IMR-90 (cell line): ENCODE measurements around the gene ADAMTS12. TPM values are rescaled to one million over a fixed set of nuclear protein-coding genes. Genes with fewer than 3 reads are reported as not detected.

Experiments
- ATAC-seq: fragments of 200-7000 bp; cut with Tn5 transposase; 2 replicates; pipeline ENCODE4 v1.9.1; 2020; ENCODE audit warnings: low read depth, mild to moderate bottlenecking, moderate library complexity
- BruUV-seq: library from RNA; stranded (reverse); fragments of 400-500 nt; replicated peaks from 2 replicates; lab custom pipeline; 2021; lab: Mats Ljungman, UMichigan
- CTCF ChIA-PET: fragments of 300-600 bp; formaldehyde crosslinking; extraction: SDS; loops from one replicate; lab custom pipeline; 2021; ENCODE audit warnings: antibody characterized with exemption; lab: Yijun Ruan, JAX
- POLR2A ChIA-PET: fragments of 300-600 bp; sonication (Branson Sonifier 250); formaldehyde crosslinking; loops from one replicate; lab custom pipeline; 2022; ENCODE audit warnings: antibody characterized with exemption; ENCODE audit not compliant: unreplicated experiment; lab: Charles Lee
- DNase-seq: peaks from one replicate; pipeline ENCODE4 v3.0.0; 2013
- H2AFZ ChIP-seq: replicated peaks from 2 replicates; pipeline ENCODE3; 2013; ENCODE audit warnings: low read length, mild to moderate bottlenecking; ENCODE audit not compliant: poor library complexity
- H2AK5ac ChIP-seq: 2 replicates; pipeline ENCODE4 v1.6.1; 2013; ENCODE audit warnings: low read depth, low read length, inconsistent platforms
- H2AK9ac ChIP-seq: replicated peaks from 2 replicates; pipeline ENCODE3; 2013; ENCODE audit warnings: mild to moderate bottlenecking, low read depth, low read length, moderate library complexity; ENCODE audit not compliant: poor library complexity
- H2BK120ac ChIP-seq: 2 replicates; pipeline ENCODE4 v1.6.1; 2013; ENCODE audit warnings: low read depth, low read length, inconsistent platforms
- H2BK15ac ChIP-seq: 3 replicates; pipeline ENCODE4 v1.6.1; 2013; ENCODE audit warnings: low read depth, low read length, inconsistent platforms
- H2BK20ac ChIP-seq: 2 replicates; pipeline ENCODE4 v1.6.1; 2013; ENCODE audit warnings: low read depth, mild to moderate bottlenecking, inconsistent platforms, low read length, moderate library complexity
- H2BK5ac ChIP-seq: 2 replicates; pipeline ENCODE4 v1.6.1; 2013; ENCODE audit warnings: mild to moderate bottlenecking, low read depth, low read length, inconsistent platforms; ENCODE audit not compliant: poor library complexity, severe bottlenecking
- H3K14ac ChIP-seq: replicated peaks from 2 replicates; pipeline ENCODE4 v1.6.1; 2013; ENCODE audit warnings: low read depth, low read length, inconsistent platforms
- H3K18ac ChIP-seq: 2 replicates; pipeline ENCODE4 v1.6.1; 2013; ENCODE audit warnings: low read depth, low read length, control low read depth
- H3K23ac ChIP-seq: 2 replicates; pipeline ENCODE4 v1.6.1; 2013; ENCODE audit warnings: low read depth, low read length, inconsistent platforms
- H3K27ac ChIP-seq: 2 replicates; pipeline ENCODE4 v1.5.1; 2013; ENCODE audit warnings: mild to moderate bottlenecking, control low read depth, low read length; ENCODE audit not compliant: insufficient read depth
- H3K27me3 ChIP-seq: 2 replicates; pipeline ENCODE4 v1.6.1; 2013; ENCODE audit warnings: low read length; ENCODE audit not compliant: control insufficient read depth, insufficient read depth
- H3K36me3 ChIP-seq: 2 replicates; pipeline ENCODE4 v1.6.1; 2013; ENCODE audit warnings: low read length, mixed read lengths; ENCODE audit not compliant: control insufficient read depth, insufficient read depth
- H3K4ac ChIP-seq: 2 replicates; pipeline ENCODE4 v1.6.1; 2013; ENCODE audit warnings: low read depth, low read length, inconsistent platforms
- H3K4me1 ChIP-seq: 2 replicates; pipeline ENCODE4 v1.6.1; 2013; ENCODE audit warnings: low read length, mixed read lengths; ENCODE audit not compliant: control insufficient read depth, insufficient read depth
- H3K4me2 ChIP-seq: 2 replicates; pipeline ENCODE4 v1.6.1; 2013; ENCODE audit warnings: low read depth, mild to moderate bottlenecking, control low read depth, low read length, moderate library complexity
- H3K4me3 ChIP-seq: 2 replicates; pipeline ENCODE4 v1.5.1; 2013; ENCODE audit warnings: low read depth, mild to moderate bottlenecking, control low read depth, low read length, moderate library complexity; ENCODE audit not compliant: insufficient read depth
- H3K56ac ChIP-seq: 2 replicates; pipeline ENCODE4 v1.6.1; 2013; ENCODE audit warnings: low read length, inconsistent platforms; ENCODE audit not compliant: insufficient read depth; ENCODE audit errors: extremely low read depth
- H3K79me1 ChIP-seq, 2 experiments: 2 replicates each; pipeline ENCODE4 v1.6.1; 2013; ENCODE audit warnings: low read length in 2 of 2, inconsistent platforms in 1 of 2, low read depth in 1 of 2
- H3K9ac ChIP-seq: 2 replicates; pipeline ENCODE4 v1.6.1; 2013; ENCODE audit warnings: low read depth, low read length, control low read depth
- H3K9me1 ChIP-seq: 2 replicates; pipeline ENCODE4 v1.6.1; 2013; ENCODE audit warnings: low read length, inconsistent platforms; ENCODE audit not compliant: insufficient read depth
- H3K9me3 ChIP-seq: 2 replicates; pipeline ENCODE4 v1.6.1; 2013; ENCODE audit warnings: low read length; ENCODE audit not compliant: control insufficient read depth, insufficient read depth
- H4K20me1 ChIP-seq: 2 replicates; pipeline ENCODE4 v1.6.1; 2013; ENCODE audit warnings: low read length, inconsistent platforms; ENCODE audit not compliant: insufficient read depth
- H4K5ac ChIP-seq: 2 replicates; pipeline ENCODE4 v1.6.1; 2013; ENCODE audit warnings: mild to moderate bottlenecking, low read depth, low read length, control low read depth
- H4K8ac ChIP-seq, 2 experiments: 2 replicates each; pipeline ENCODE4 v1.6.1; 2013; ENCODE audit warnings: low read depth in 2 of 2, low read length in 2 of 2, control low read depth in 1 of 2, inconsistent platforms in 1 of 2
- H4K91ac ChIP-seq: 2 replicates; pipeline ENCODE4 v1.6.1; 2013; ENCODE audit warnings: low read depth, low read length, inconsistent platforms; ENCODE audit not compliant: insufficient read depth
- BHLHE40 ChIP-seq: fragments of 150-350 bp; IDR thresholded peaks from 2 replicates; pipeline ENCODE4 v1.6.1; 2016; ENCODE audit warnings: mild to moderate bottlenecking, low read depth, low read length
- FOS ChIP-seq: fragments of 150-350 bp; IDR thresholded peaks from 2 replicates; pipeline ENCODE4 v1.6.1; 2016; ENCODE audit warnings: low read depth, low read length
- MAFK ChIP-seq: IDR thresholded peaks from 2 replicates; pipeline ENCODE4 v1.6.1; 2012; ENCODE audit warnings: low read depth, low read length, improper control_type of control experiment
- MXI1 ChIP-seq: IDR thresholded peaks from 2 replicates; pipeline ENCODE4 v1.6.1; 2012; ENCODE audit warnings: low read depth, mild to moderate bottlenecking, low read length, moderate library complexity, borderline replicate concordance
- NFE2L2 ChIP-seq: fragments of 150-350 bp; IDR thresholded peaks from 2 replicates; pipeline ENCODE4 v1.6.1; 2016; ENCODE audit warnings: low read depth, mild to moderate bottlenecking, low read length
- WGBS, 2 experiments: methylation state at CpG; one replicate each; pipeline versions ENCODE4 v1.1.5 to v1.1.7; 2013; ENCODE audit warnings: missing lambda C conversion rate in 2 of 2; ENCODE audit not compliant: insufficient read length in 1 of 2; ENCODE audit errors: extremely low coverage in 2 of 2; 5-methylcytosine and 5-hydroxymethylcytosine counted together
- dilution Hi-C: fragments of 300-500 bp; cut with HindIII; formaldehyde crosslinking; loops from one replicate; pipeline ENCODE4 v1.14.3; 2018; ENCODE audit warnings: low sequenced_read_pairs; ENCODE audit not compliant: unreplicated experiment
- in situ Hi-C: fragments of 300-500 bp; cut with MboI; formaldehyde crosslinking; loops from 3 replicates; pipeline ENCODE4 v1.14.3; 2019; ENCODE audit warnings: low sequenced_read_pairs, inconsistent platforms, mixed read lengths
- intact Hi-C: fragments of 100-400 bp; cut with micrococcal nuclease; formaldehyde crosslinking; loops from 2 replicates; pipeline ENCODE4 v1.10.0; 2022
- polyA plus RNA-seq, 3 experiments: library from polyadenylated mRNA; depleted of rRNA; stranded (reverse); fragments of >200 nt; gene quantifications; 2 replicates each; pipeline ENCODE4 v1.2.3, GENCODE V29; 2012; ENCODE audit warnings: low replicate concordance in 1 of 3
- total RNA-seq: library from RNA; depleted of rRNA; stranded (reverse); fragments of >200 nt; gene quantifications from 2 replicates; pipeline ENCODE4 v1.2.3, GENCODE V29; 2012
- TF ChIP-seq, protein P1 (sequence below): fragments of 150-350 bp; IDR thresholded peaks from 2 replicates; pipeline ENCODE4 v1.6.1; 2017; ENCODE audit warnings: mild to moderate bottlenecking, antibody characterized with exemption, low read length, low read depth
- TF ChIP-seq, protein P2 (sequence below): conservative IDR thresholded peaks from 2 replicates; pipeline ENCODE4 v1.5.1; 2012; ENCODE audit warnings: mild to moderate bottlenecking, low read depth, low read length, improper control_type of control experiment
- TF ChIP-seq, protein P3 (sequence below): fragments of 150-350 bp; IDR thresholded peaks from 2 replicates; pipeline ENCODE4 v1.6.1; 2016; ENCODE audit warnings: low read depth, mild to moderate bottlenecking, low read length, moderate library complexity, borderline replicate concordance

Gene ADAMTS12
- total and polyA plus RNA-seq, 2 of the 4 experiments (the other 2 are of a cell fraction), result 27.3 to 51.3 TPM

DNA sequence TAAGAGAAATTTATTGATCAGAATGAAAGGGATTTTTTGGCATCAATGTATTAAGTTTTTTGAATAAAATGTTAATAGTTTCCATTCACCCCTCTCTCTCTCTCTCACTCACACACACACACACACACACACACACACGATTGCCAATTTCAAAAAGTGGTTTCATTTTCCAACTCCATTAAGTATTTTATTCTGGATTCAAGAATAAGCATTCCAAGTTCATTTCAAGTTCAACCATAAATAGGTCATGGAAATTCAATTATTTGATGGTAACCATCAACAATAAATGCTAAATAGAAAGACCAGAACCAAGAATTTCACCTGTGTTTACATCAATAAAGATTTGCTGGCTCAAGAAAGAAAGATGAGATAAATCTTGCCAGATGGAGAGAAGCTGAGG is 171.6 kb downstream of the ADAMTS12 start:
- Histone ChIP-seq H3K18ac (no peak overlapping the region), H3K4me1 (peaks cover 7% of the 10 kb centered on the region), H3K4me3 (no peak overlapping the region), H3K36me3 (no peaks in the 10 kb centered on the region), H3K27ac (no peak overlapping the region), H3K4me2 (no peak overlapping the region), H3K4ac (no peak overlapping the region), H2AK9ac (no peak overlapping the region), H2BK15ac (no peak overlapping the region), H3K9me3 (no peaks in the 10 kb centered on the region), H3K9ac (no peak overlapping the region), H3K14ac (no peak overlapping the region), H2BK120ac (no peak overlapping the region), H4K91ac (no peak overlapping the region), H2AFZ (no peak overlapping the region), H3K79me1 (no peaks in the 10 kb centered on the region), H4K8ac (no peak overlapping the region), H4K5ac (no peak overlapping the region), H3K23ac (no peak overlapping the region), H2BK5ac (no peak overlapping the region), H2AK5ac (no peak overlapping the region), H2BK20ac (no peak overlapping the region), H3K27me3 (no peaks in the 10 kb centered on the region), H3K9me1 (no peaks in the 10 kb centered on the region; the same call in 1 of the 2 replicates), H4K20me1 (no peaks in the 10 kb centered on the region), H3K56ac (no peak overlapping the region)
- WGBS, 2 experiments, result no CpG with 5 or more reads among the region's 1 CpG
- dilution Hi-C loops (no loop called here), intact Hi-C loops (no loop called here), in situ Hi-C loops (no loop called here)
- no peak for TF ChIP-seq MXI1
- no peak for TF ChIP-seq MAFK
- TF ChIP-seq, protein P1, sequence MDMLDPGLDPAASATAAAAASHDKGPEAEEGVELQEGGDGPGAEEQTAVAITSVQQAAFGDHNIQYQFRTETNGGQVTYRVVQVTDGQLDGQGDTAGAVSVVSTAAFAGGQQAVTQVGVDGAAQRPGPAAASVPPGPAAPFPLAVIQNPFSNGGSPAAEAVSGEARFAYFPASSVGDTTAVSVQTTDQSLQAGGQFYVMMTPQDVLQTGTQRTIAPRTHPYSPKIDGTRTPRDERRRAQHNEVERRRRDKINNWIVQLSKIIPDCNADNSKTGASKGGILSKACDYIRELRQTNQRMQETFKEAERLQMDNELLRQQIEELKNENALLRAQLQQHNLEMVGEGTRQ, result no peak
- TF ChIP-seq NFE2L2, result no peak
- no peak for TF ChIP-seq FOS
- TF ChIP-seq, protein P2, sequence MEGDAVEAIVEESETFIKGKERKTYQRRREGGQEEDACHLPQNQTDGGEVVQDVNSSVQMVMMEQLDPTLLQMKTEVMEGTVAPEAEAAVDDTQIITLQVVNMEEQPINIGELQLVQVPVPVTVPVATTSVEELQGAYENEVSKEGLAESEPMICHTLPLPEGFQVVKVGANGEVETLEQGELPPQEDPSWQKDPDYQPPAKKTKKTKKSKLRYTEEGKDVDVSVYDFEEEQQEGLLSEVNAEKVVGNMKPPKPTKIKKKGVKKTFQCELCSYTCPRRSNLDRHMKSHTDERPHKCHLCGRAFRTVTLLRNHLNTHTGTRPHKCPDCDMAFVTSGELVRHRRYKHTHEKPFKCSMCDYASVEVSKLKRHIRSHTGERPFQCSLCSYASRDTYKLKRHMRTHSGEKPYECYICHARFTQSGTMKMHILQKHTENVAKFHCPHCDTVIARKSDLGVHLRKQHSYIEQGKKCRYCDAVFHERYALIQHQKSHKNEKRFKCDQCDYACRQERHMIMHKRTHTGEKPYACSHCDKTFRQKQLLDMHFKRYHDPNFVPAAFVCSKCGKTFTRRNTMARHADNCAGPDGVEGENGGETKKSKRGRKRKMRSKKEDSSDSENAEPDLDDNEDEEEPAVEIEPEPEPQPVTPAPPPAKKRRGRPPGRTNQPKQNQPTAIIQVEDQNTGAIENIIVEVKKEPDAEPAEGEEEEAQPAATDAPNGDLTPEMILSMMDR, result no peak
- no peak for TF ChIP-seq BHLHE40
- TF ChIP-seq, protein P3, sequence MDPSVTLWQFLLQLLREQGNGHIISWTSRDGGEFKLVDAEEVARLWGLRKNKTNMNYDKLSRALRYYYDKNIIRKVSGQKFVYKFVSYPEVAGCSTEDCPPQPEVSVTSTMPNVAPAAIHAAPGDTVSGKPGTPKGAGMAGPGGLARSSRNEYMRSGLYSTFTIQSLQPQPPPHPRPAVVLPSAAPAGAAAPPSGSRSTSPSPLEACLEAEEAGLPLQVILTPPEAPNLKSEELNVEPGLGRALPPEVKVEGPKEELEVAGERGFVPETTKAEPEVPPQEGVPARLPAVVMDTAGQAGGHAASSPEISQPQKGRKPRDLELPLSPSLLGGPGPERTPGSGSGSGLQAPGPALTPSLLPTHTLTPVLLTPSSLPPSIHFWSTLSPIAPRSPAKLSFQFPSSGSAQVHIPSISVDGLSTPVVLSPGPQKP, result no peak
- BruUV-seq, result no TSS peak
- DNase-seq, result no peak
- no peak for ATAC-seq
- POLR2A ChIA-PET, result no interaction called here
- CTCF ChIA-PET, result interaction anchor here (0.6 kb wide), 2 partner anchors 102 to 1150 kb away, joined by 3 read pairs; no protein-coding TSS in a partner anchor
